ENCODE data around the gene CLK2.

- no peak for TF ChIP-seq POLR2A (IDR thresholded peaks at IDR 0.05; ENCODE audit: low read depth, low read length)
- TF ChIP-seq POLR2AphosphoS5 (IDR thresholded peaks at IDR 0.05; ENCODE audit: low read depth, low read length): no peak
These were observed 10.2 kb downstream of the CLK2 start for GRCh38 chr1:155263067-155263466.
